SU-DHL-6 (cell line): ENCODE data around the gene AGAP3.

Experiments used
- H2AFZ ChIP-seq: fragments of 200-600 bp; sonication (generic); 2 replicates; pipeline ENCODE4 v1.6.1; 2014; ENCODE audit warnings: low read depth, mild to moderate bottlenecking, moderate library complexity, mixed read lengths, antibody characterized with exemption, low read length; ENCODE audit not compliant: severe bottlenecking
- H3F3A ChIP-seq: fragments of 200-600 bp; shearing (Covaris generic); 2 replicates; pipeline ENCODE4 v1.6.0; 2016; ENCODE audit warnings: antibody characterized with exemption, mild to moderate bottlenecking; ENCODE audit not compliant: insufficient read depth
- H3K27ac ChIP-seq: fragments of 200-600 bp; sonication (generic); 2 replicates; pipeline ENCODE4 v1.5.1; 2016; ENCODE audit warnings: low read depth, mild to moderate bottlenecking, low read length, moderate library complexity, mixed read lengths
- H3K27me3 ChIP-seq: fragments of 200-600 bp; sonication (generic), shearing (Covaris generic); 2 replicates; pipeline ENCODE4 v1.6.0; 2014; ENCODE audit warnings: mild to moderate bottlenecking, low read length
- H3K36me3 ChIP-seq: fragments of 200-600 bp; sonication (generic); 2 replicates; pipeline ENCODE4 v1.6.1; 2014; ENCODE audit warnings: mild to moderate bottlenecking, low read length, mixed read lengths
- H3K4me2 ChIP-seq: fragments of 300-600, 200-600 bp; shearing (Covaris generic), sonication (generic); 2 replicates; pipeline ENCODE4 v1.6.0; 2014; ENCODE audit warnings: low read length, low read depth, mild to moderate bottlenecking; ENCODE audit not compliant: poor library complexity, severe bottlenecking
- H3K4me3 ChIP-seq: fragments of 200-600 bp; sonication (generic); 2 replicates; pipeline ENCODE4 v1.5.1; 2014; ENCODE audit warnings: antibody characterized with exemption, low read length, mild to moderate bottlenecking, mixed read lengths; ENCODE audit not compliant: insufficient read depth, poor library complexity, severe bottlenecking
- H3K79me2 ChIP-seq: fragments of 200-600 bp; sonication (generic); 2 replicates; pipeline ENCODE4 v1.6.1; 2014; ENCODE audit warnings: mild to moderate bottlenecking, low read length, moderate library complexity; ENCODE audit not compliant: insufficient read depth
- H3K9ac ChIP-seq: fragments of 200-600 bp; sonication (generic); 2 replicates; pipeline ENCODE4 v1.7.0; 2014; ENCODE audit warnings: mild to moderate bottlenecking, low read length
- H3K9me2 ChIP-seq: fragments of 200-600 bp; sonication (generic); replicated peaks from 2 replicates; pipeline ENCODE4 v1.6.1; 2014; ENCODE audit warnings: low read length; ENCODE audit not compliant: insufficient read depth
- H3K9me3 ChIP-seq: fragments of 200-600 bp; sonication (generic); 2 replicates; pipeline ENCODE4 v1.6.1; 2014; ENCODE audit warnings: low read length, mixed read lengths; ENCODE audit not compliant: insufficient read depth
- H4K20me1 ChIP-seq: fragments of 200-600 bp; sonication (generic); 2 replicates; pipeline ENCODE4 v1.6.1; 2014; ENCODE audit warnings: low read depth, mild to moderate bottlenecking, antibody characterized with exemption, low read length, moderate library complexity, mixed read lengths
- CTCF ChIP-seq: fragments of 200-600 bp; sonication (generic); IDR thresholded peaks from one replicate; pipeline ENCODE4 v1.5.1; 2017; ENCODE audit warnings: antibody characterized with exemption, mild to moderate bottlenecking, low read length, moderate library complexity; ENCODE audit not compliant: insufficient read depth, poor library complexity, severe bottlenecking
- EZH2phosphoT487 ChIP-seq: fragments of 200-600 bp; sonication (generic), shearing (Covaris generic); conservative IDR thresholded peaks from 2 replicates; pipeline ENCODE4 v1.6.1; 2018; ENCODE audit warnings: mild to moderate bottlenecking, antibody characterized with exemption, low read length, moderate library complexity, mixed read lengths

AGAP3 gene

DNA sequence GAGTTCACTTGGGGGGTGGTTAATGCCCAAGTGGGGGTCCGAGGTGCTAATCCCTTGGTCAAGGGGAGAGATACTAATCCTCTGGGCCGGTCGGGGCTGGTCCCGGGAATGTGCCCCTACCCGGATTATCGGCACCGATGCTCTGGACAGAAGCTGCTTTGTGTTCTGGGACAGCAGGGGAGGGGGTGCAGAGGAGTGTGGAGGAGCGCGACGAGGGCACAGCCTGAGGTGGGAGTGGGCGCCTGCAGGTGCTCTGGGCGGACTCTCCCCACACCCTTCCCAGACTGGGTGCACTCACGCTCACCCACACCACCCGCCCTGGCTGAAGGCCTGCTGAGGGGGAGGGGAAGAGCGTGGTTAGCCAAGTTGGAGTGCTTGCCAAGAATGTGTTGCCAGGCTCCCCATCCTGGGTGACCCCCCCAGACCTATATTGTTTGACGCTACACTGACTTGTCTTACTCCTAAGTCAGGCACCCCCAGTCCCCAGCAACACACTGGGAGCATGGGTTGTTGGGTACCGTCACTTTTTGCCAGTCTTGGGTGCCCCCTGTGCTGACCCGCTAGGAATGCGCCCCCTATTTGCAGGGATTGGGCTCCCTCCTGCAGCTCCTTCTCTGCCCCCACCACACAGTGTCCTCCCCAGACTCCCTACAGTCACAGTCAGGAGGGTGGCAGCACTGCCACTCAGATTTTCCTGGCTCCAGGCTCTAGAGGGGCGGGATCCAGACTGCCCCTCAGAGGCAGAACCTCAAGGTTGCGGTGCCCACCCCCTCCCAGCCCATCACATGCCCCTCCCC, 25.7 kb upstream of the AGAP3 start:
- TF ChIP-seq EZH2phosphoT487 (no peak), CTCF (peak; percentile 23)
- Histone ChIP-seq H3F3A (peaks cover 8% of the 10 kb centered on the region), H4K20me1 (no peaks in the 10 kb centered on the region), H3K27ac (peak overlapping the region; percentile 82; the same call in 1 of the 2 replicates), H3K4me3 (peak overlapping the region; percentile 86), H3K9me2 (no peaks in the 10 kb centered on the region), H3K27me3 (no peaks in the 10 kb centered on the region), H3K36me3 (no peaks in the 10 kb centered on the region), H3K79me2 (peaks cover 27% of the 10 kb centered on the region), H2AFZ (peak overlapping the region; percentile 86), H3K4me2 (peak overlapping the region; percentile 84), H3K9me3 (no peaks in the 10 kb centered on the region), H3K9ac (peak overlapping the region; percentile 77)

GRCh38 chr7:151061213-151062110, 24.8 kb upstream of the AGAP3 start:
- Histone ChIP-seq H3F3A (peaks cover 8% of the 10 kb centered on the region), H3K9ac (peak overlapping the region; percentile 77; the same call in 1 of the 2 replicates), H3K4me3 (no peak overlapping the region), H3K27me3 (no peaks in the 10 kb centered on the region), H3K36me3 (no peaks in the 10 kb centered on the region), H3K9me2 (no peaks in the 10 kb centered on the region), H4K20me1 (no peaks in the 10 kb centered on the region), H3K27ac (no peak overlapping the region), H3K9me3 (no peaks in the 10 kb centered on the region), H3K4me2 (peak overlapping the region; percentile 84), H3K79me2 (peaks cover 27% of the 10 kb centered on the region), H2AFZ (no peak overlapping the region)
- TF ChIP-seq CTCF (no peak), EZH2phosphoT487 (no peak)

GRCh38 chr7:151062111-151062398, 24.2 kb upstream of the AGAP3 start:
- Histone ChIP-seq H3K36me3 (no peaks in the 10 kb centered on the region), H3K79me2 (peaks cover 27% of the 10 kb centered on the region), H3K9ac (no peak overlapping the region), H3K4me2 (no peak overlapping the region), H3K4me3 (no peak overlapping the region), H3K27ac (no peak overlapping the region), H3K9me2 (no peaks in the 10 kb centered on the region), H3K27me3 (no peaks in the 10 kb centered on the region), H3F3A (peaks cover 8% of the 10 kb centered on the region), H4K20me1 (no peaks in the 10 kb centered on the region), H3K9me3 (no peaks in the 10 kb centered on the region), H2AFZ (no peak overlapping the region)
- no peak for TF ChIP-seq CTCF
- TF ChIP-seq EZH2phosphoT487: no peak
